PFSK-1 (cell line): ENCODE measurements around the gene NDUFA6.

ENCODE experiments used
- FOXP2 ChIP-seq: optimal IDR thresholded peaks from 2 replicates; pipeline ENCODE3; 2011; ENCODE audit warnings: borderline replicate concordance, control low read depth, inconsistent platforms; ENCODE audit not compliant: insufficient read depth; ENCODE audit errors: extremely low read length, extremely low read depth
- POLR2AphosphoS5 ChIP-seq: IDR thresholded peaks from 2 replicates; pipeline ENCODE4 v1.6.1; 2012; ENCODE audit warnings: low read depth, mild to moderate bottlenecking, control low read depth, low read length, moderate library complexity
- SIN3A ChIP-seq: IDR thresholded peaks from 2 replicates; pipeline ENCODE4 v1.6.1; 2012; ENCODE audit warnings: mild to moderate bottlenecking, low read length, moderate library complexity, borderline replicate concordance; ENCODE audit not compliant: insufficient read depth
- TAF1 ChIP-seq: IDR thresholded peaks from 2 replicates; pipeline ENCODE4 v1.6.1; 2012; ENCODE audit warnings: low read length, control low read depth, borderline replicate concordance; ENCODE audit not compliant: insufficient read depth
- TF ChIP-seq, protein P1 (sequence below), 2 experiments: IDR thresholded peaks; 2 replicates each; pipeline versions ENCODE4 v1.6.1 to v1.8.0; 2011 to 2012; ENCODE audit warnings: low read depth in 2 of 2, low read length in 2 of 2, control low read depth in 1 of 2, inconsistent platforms in 1 of 2, mild to moderate bottlenecking in 1 of 2, moderate library complexity in 1 of 2; ENCODE audit not compliant: insufficient read depth in 1 of 2

NDUFA6 gene

GRCh38 chr22:42086051-42086450 lies 4.5 kb downstream of the NDUFA6 start:
- no peak for TF ChIP-seq SIN3A
- no peak for TF ChIP-seq POLR2AphosphoS5
- TF ChIP-seq FOXP2, result no peak
- TF ChIP-seq, protein P1, sequence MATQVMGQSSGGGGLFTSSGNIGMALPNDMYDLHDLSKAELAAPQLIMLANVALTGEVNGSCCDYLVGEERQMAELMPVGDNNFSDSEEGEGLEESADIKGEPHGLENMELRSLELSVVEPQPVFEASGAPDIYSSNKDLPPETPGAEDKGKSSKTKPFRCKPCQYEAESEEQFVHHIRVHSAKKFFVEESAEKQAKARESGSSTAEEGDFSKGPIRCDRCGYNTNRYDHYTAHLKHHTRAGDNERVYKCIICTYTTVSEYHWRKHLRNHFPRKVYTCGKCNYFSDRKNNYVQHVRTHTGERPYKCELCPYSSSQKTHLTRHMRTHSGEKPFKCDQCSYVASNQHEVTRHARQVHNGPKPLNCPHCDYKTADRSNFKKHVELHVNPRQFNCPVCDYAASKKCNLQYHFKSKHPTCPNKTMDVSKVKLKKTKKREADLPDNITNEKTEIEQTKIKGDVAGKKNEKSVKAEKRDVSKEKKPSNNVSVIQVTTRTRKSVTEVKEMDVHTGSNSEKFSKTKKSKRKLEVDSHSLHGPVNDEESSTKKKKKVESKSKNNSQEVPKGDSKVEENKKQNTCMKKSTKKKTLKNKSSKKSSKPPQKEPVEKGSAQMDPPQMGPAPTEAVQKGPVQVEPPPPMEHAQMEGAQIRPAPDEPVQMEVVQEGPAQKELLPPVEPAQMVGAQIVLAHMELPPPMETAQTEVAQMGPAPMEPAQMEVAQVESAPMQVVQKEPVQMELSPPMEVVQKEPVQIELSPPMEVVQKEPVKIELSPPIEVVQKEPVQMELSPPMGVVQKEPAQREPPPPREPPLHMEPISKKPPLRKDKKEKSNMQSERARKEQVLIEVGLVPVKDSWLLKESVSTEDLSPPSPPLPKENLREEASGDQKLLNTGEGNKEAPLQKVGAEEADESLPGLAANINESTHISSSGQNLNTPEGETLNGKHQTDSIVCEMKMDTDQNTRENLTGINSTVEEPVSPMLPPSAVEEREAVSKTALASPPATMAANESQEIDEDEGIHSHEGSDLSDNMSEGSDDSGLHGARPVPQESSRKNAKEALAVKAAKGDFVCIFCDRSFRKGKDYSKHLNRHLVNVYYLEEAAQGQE (IDR thresholded peaks at IDR 0.05; ENCODE audit: insufficient read depth in 1 of 2, low read depth in 2 of 2, low read length in 2 of 2), result no peak
- TF ChIP-seq TAF1, result no peak

GRCh38 chr22:42084874-42085273 lies 5.7 kb downstream of the NDUFA6 start:
- TF ChIP-seq, protein P1 (IDR thresholded peaks at IDR 0.05; ENCODE audit: insufficient read depth in 1 of 2, low read depth in 2 of 2, low read length in 2 of 2), result no peak
- TF ChIP-seq FOXP2 (no peak), SIN3A (no peak), TAF1 (no peak), POLR2AphosphoS5 (no peak)

GRCh38 chr22:42083119-42083518 lies 7.5 kb downstream of the NDUFA6 start:
- TF ChIP-seq, protein P1 (IDR thresholded peaks at IDR 0.05; ENCODE audit: insufficient read depth in 1 of 2, low read depth in 2 of 2, low read length in 2 of 2), result no peak
- TF ChIP-seq SIN3A (no peak), FOXP2 (no peak), TAF1 (no peak), POLR2AphosphoS5 (no peak)

DNA sequence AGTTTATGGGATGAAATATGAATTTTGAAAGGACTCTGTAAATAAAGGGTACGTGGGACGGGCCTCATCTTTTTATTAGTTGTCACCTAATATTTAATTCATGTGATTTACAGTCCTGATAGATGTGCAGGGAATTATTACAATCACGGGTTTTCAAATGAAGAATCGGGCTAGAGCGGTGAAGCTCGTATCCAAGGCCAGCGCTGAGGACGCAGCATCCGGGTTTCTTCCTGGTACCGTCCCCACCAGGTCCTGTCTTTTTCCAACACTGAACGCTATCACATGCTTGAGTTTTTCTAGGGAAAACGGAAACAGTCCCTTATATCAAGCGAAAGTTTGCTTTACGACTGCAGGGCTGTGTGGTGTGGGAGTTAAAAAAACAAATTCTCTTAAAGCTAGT lies 10.3 kb downstream of the NDUFA6 start:
- TF ChIP-seq SIN3A (no peak), POLR2AphosphoS5 (no peak), TAF1 (no peak), FOXP2 (no peak)
- TF ChIP-seq, protein P1 (IDR thresholded peaks at IDR 0.05; ENCODE audit: insufficient read depth in 1 of 2, low read depth in 2 of 2, low read length in 2 of 2), result no peak

- TF ChIP-seq, protein P1 (IDR thresholded peaks at IDR 0.05; ENCODE audit: insufficient read depth in 1 of 2, low read depth in 2 of 2, low read length in 2 of 2), result 0 out of 4 replicates have a peak, but pooled peaks of 1 of the 2 experiments have one; percentile 15
- TF ChIP-seq SIN3A (0 out of 2 replicates have a peak, but pooled peaks have one; percentile 60), POLR2AphosphoS5 (peak; percentile 78), FOXP2 (peak; percentile 87), TAF1 (peak; percentile 86)
Measured at GRCh38 chr22:42079319-42080251, 11.0 kb downstream of the NDUFA6 start, which contains the start of gene SMDT1. SMDT1 (plus strand) TSS chr22:42079700; CDS start chr22:42079769, 69 bp downstream.
